ENCODE measurements around the gene TBC1D22A. TPM values are rescaled to one million over a fixed set of nuclear protein-coding genes. Genes with fewer than 3 reads are reported as not detected.

TBC1D22A gene
- total and polyA plus RNA-seq, 9 of the 15 experiments (the other 6 are each of a cell fraction or from before 2014, with no cell fraction given), result 0.20 to 11.5 (median 5.2) TPM

DNA sequence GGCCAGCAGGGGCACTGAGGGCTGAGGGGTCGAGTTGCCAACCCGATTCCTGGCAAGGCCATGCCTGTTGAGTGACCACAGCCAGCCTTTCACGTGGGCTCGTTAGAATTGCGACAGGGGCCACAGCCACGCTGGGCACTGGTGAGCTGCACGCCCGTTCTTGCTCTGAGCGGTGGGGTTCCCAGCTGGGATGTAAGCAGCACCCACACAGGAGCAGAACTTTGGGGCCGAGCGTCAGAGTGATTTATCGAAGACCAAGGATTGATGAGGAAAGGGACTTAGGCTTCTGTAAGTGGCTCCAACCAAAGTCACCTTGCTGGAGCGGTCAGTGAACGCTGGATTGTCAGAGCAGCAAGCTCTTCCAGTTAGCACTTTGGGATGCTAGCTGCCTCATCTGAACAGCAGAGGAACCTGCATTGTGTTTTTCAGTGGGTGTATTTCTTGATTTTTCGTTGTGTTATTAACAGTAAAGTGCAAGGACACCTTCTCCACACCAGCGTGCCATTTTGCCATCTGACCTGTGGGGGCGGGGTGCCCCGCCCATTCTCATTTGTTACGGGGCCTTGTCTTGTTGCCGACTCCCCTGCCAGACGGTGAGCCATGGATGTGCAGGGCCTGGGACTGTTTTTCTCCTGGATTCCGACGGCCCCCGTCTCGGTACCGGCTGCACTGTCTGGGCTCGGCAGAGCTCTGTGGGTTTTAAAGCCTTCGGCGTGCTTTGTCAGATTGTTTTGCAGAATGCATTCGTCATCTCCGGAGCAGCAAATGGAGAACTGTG is 202.5 kb downstream of the TBC1D22A start:
- intact Hi-C loops (cut with micrococcal nuclease), result no loop called here
- Histone ChIP-seq H3K4me3 (no peak overlapping the region), H3K9me3 (replicated peaks; ENCODE audit: control insufficient read depth, insufficient read depth, low read depth, low read length) (no peaks in the 10 kb centered on the region), H3K4me2 (ENCODE audit: insufficient read depth, low read length) (no peak overlapping the region), H3K27ac (ENCODE audit: extremely low read depth, low read depth, low read length) (no peak overlapping the region), H3K9ac (ENCODE audit: insufficient read depth in 1 of 2, low read depth in 2 of 2, low read length in 2 of 2) (no peak overlapping the region), H3K27me3 (ENCODE audit: control insufficient read depth in 2 of 2, insufficient read depth in 2 of 2, low read length in 2 of 2) (no peaks in the 10 kb centered on the region), H3K9me1 (ENCODE audit: control insufficient read depth, insufficient read depth, low read length) (no peaks in the 10 kb centered on the region), H2AFZ (ENCODE audit: low read depth, low read length) (no peak overlapping the region), H3K36me3 (ENCODE audit: control insufficient read depth, insufficient read depth, low read length) (no peaks in the 10 kb centered on the region), H3K4me1 (replicated peaks in 1 of 2; ENCODE audit: control insufficient read depth in 2 of 2, insufficient read depth in 2 of 2, low read length in 2 of 2) (peaks cover 0 to 3% of the 10 kb centered on the region in 2 experiments; a peak in 1 of 5 replicates), H4K20me1 (replicated peaks; ENCODE audit: control insufficient read depth, insufficient read depth, low read length) (0 out of 2 replicates have a peak, but pooled peaks cover 6% of the 10 kb centered on the region), H3K79me2 (ENCODE audit: control insufficient read depth, insufficient read depth, low read length) (no peaks in the 10 kb centered on the region)
- FAIRE-seq, result no peak
- ChIA-PET POLR2A (interaction anchor here (1.3 kb wide), 1 partner anchor 10 kb away, joined by 4 read pairs; no protein-coding TSS in a partner anchor), CTCF (ENCODE audit: low intra/inter-chr PET ratio) (no interaction called here)
- DNase-seq (ENCODE audit: extremely low read depth in 1 of 4, low spot score in 3 of 4), result peak in 2 of 4 experiments; percentile 25 to 26
- in situ Hi-C loops (cut with MboI), result no loop called here
- 52% methylated on average over 22 of the region's 31 CpGs for WGBS (ENCODE audit: insufficient coverage, low coverage, missing lambda C conversion rate)
- BruUV-seq (replicated peaks), result no TSS peak
- no peak for ATAC-seq
- TF ChIP-seq, protein P1, sequence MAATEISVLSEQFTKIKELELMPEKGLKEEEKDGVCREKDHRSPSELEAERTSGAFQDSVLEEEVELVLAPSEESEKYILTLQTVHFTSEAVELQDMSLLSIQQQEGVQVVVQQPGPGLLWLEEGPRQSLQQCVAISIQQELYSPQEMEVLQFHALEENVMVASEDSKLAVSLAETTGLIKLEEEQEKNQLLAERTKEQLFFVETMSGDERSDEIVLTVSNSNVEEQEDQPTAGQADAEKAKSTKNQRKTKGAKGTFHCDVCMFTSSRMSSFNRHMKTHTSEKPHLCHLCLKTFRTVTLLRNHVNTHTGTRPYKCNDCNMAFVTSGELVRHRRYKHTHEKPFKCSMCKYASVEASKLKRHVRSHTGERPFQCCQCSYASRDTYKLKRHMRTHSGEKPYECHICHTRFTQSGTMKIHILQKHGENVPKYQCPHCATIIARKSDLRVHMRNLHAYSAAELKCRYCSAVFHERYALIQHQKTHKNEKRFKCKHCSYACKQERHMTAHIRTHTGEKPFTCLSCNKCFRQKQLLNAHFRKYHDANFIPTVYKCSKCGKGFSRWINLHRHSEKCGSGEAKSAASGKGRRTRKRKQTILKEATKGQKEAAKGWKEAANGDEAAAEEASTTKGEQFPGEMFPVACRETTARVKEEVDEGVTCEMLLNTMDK (IDR thresholded peaks at IDR 0.05; ENCODE audit: borderline replicate concordance, insufficient read depth, low read depth, low read length, poor library complexity, severe bottlenecking), result no peak
- TF ChIP-seq KLF13 (tag; IDR thresholded peaks at IDR 0.05; ENCODE audit: borderline replicate concordance, low read depth), result no peak
- TF ChIP-seq EGR1 (conservative IDR thresholded peaks at IDR 0.05), result 0 out of 2 replicates have a peak, but pooled peaks have one; percentile 16
- no peak for TF ChIP-seq RBM17 (IDR thresholded peaks at IDR 0.05; ENCODE audit: borderline replicate concordance, low read depth, low read length)
- TF ChIP-seq KDM4B (IDR thresholded peaks at IDR 0.05; ENCODE audit: borderline replicate concordance in 2 of 2, low read depth in 1 of 2), result no peak
- TF ChIP-seq, protein P2, sequence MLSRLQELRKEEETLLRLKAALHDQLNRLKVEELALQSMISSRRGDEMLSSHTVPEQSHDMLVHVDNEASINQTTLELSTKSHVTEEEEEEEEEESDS (CRISPR knock-in tag; IDR thresholded peaks at IDR 0.05), result no peak
- no peak for TF ChIP-seq ZNF668 (CRISPR knock-in tag; IDR thresholded peaks at IDR 0.05)

Measured in K562 (cell line).